ENCODE data around the gene SSBP2.

SSBP2 gene

DNA sequence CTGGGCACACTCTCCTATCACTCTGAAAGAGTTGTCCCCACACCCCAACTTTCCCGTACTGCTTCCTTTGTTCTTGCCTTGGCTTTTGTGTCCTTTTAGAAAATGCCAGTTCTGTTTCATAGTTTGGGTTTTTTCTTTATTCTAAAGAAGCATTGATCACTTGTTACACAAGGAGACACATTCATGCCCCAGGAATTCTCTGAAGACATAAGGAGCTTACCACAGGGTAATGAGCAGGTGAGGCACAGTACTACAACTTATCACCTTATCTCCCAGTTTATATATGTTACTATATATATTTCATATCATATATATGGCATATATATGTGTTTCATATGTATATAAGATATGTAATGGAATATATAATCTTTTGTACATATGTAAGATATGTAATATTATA, 6.5 kb upstream of the SSBP2 start:
- DNase-seq (ENCODE audit: low read depth): no peak
- TF ChIP-seq, protein P1, sequence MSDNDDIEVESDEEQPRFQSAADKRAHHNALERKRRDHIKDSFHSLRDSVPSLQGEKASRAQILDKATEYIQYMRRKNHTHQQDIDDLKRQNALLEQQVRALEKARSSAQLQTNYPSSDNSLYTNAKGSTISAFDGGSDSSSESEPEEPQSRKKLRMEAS (IDR thresholded peaks at IDR 0.05; ENCODE audit: low read depth, low read length): no peak
- TF ChIP-seq POLR2A (IDR thresholded peaks at IDR 0.05; ENCODE audit: extremely low read depth, insufficient read length): no peak

DNA sequence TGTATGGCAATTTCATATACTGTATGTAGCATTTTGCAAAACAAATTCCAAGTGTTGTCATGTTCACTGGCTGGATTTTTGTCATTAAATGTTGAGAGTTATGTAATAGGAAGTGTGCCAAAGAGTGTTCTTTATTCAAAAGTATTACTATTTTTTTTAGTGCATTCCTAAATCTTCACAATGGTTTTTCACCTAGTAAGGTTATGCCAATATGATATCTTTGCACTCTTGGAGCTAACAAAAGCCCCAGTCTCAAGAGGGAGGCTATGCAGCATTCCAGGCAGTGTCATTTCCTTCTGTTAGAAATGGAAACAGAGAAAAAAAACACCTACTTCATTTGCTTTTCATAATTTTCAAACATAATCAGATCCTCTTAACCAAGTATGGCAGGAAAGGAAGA, 5.1 kb upstream of the SSBP2 start:
- TF ChIP-seq POLR2A (IDR thresholded peaks at IDR 0.05; ENCODE audit: extremely low read depth, insufficient read length) (no peak), MYC (IDR thresholded peaks at IDR 0.05; ENCODE audit: low read depth, low read length) (no peak)
- TF ChIP-seq, protein P2, sequence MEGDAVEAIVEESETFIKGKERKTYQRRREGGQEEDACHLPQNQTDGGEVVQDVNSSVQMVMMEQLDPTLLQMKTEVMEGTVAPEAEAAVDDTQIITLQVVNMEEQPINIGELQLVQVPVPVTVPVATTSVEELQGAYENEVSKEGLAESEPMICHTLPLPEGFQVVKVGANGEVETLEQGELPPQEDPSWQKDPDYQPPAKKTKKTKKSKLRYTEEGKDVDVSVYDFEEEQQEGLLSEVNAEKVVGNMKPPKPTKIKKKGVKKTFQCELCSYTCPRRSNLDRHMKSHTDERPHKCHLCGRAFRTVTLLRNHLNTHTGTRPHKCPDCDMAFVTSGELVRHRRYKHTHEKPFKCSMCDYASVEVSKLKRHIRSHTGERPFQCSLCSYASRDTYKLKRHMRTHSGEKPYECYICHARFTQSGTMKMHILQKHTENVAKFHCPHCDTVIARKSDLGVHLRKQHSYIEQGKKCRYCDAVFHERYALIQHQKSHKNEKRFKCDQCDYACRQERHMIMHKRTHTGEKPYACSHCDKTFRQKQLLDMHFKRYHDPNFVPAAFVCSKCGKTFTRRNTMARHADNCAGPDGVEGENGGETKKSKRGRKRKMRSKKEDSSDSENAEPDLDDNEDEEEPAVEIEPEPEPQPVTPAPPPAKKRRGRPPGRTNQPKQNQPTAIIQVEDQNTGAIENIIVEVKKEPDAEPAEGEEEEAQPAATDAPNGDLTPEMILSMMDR (IDR thresholded peaks at IDR 0.05; ENCODE audit: low read depth, low read length): no peak
- TF ChIP-seq, protein P1 (IDR thresholded peaks at IDR 0.05; ENCODE audit: low read depth, low read length): no peak
- DNase-seq (ENCODE audit: low read depth): no peak

More for the DNA sequence above, 6.5 kb upstream of the SSBP2 start:
- H3K4me3 ChIP-seq (ENCODE audit: low read depth, low read length): no peak overlapping the region

DNA sequence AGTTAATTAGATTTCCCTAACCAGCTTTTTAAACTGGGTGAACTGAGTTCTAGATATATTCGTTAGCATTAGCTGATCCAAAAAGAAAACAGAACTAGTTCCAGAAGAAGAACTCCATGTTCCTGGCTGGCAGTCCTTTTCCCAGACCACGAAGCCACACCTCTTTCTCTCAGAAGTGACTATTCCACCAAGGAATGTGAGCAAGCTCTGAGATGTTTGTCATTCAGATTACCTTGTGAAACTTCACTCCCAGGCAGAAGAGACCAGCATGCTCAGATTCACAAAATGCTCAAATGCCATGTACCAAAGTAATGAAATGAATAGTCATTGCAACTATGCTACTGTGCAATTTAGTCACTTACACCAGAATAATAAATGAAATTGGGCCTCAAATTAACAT, 4.4 kb upstream of the SSBP2 start:
- no peak overlapping the region for H3K4me3 ChIP-seq (ENCODE audit: low read depth, low read length)
- TF ChIP-seq MYC (IDR thresholded peaks at IDR 0.05; ENCODE audit: low read depth, low read length): no peak
- TF ChIP-seq, protein P1 (IDR thresholded peaks at IDR 0.05; ENCODE audit: low read depth, low read length): no peak
- TF ChIP-seq POLR2A (IDR thresholded peaks at IDR 0.05; ENCODE audit: extremely low read depth, insufficient read length): no peak
- TF ChIP-seq, protein P2 (IDR thresholded peaks at IDR 0.05; ENCODE audit: low read depth, low read length): no peak
- no peak for DNase-seq (ENCODE audit: low read depth)

More for the DNA sequence above, 5.1 kb upstream of the SSBP2 start:
- H3K4me3 ChIP-seq (ENCODE audit: low read depth, low read length): no peak overlapping the region

DNA sequence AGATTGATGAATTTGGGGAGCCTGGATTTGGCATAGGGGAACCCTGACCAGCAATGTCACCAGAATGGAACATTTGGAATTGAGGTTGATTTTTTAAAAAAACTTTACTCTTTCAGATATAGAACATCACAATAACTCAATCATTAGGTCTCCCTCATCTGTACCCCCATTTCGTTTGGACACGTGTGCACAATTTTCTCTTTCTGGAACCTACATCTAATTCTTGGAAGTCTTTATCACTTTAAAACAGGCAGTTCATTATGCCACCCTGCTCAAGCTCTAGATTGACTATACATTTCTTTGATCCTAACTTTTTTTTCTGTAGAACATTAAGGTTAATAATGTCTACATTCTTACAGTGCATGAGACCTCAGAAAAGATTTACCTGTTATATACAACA, 3.7 kb upstream of the SSBP2 start:
- DNase-seq (ENCODE audit: low read depth): no peak
- no peak for TF ChIP-seq MYC (IDR thresholded peaks at IDR 0.05; ENCODE audit: low read depth, low read length)
- TF ChIP-seq, protein P1 (IDR thresholded peaks at IDR 0.05; ENCODE audit: low read depth, low read length): no peak
- TF ChIP-seq, protein P2 (IDR thresholded peaks at IDR 0.05; ENCODE audit: low read depth, low read length): no peak
- no peak for TF ChIP-seq POLR2A (IDR thresholded peaks at IDR 0.05; ENCODE audit: extremely low read depth, insufficient read length)

DNA sequence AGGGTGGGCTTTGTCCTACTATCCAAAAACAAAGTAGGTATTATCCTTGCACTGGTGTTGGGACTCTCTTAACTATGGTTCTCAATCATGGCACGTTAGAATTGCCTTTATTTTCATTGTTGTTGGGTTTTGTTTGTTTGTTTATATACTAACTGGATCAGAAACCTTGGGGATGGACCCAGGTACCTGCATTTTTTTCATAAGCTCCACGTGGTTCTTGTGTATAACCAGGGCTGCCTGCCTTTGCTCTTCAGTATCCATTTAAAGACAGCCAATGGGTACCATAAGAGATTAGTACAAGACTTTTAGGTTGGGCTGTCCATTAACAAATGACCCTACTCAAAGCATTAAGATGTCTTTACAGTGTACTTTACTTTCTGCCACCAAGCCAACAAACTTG, 2.5 kb upstream of the SSBP2 start:
- H3K4me3 ChIP-seq (ENCODE audit: low read depth, low read length): no peak overlapping the region
- TF ChIP-seq, protein P2 (IDR thresholded peaks at IDR 0.05; ENCODE audit: low read depth, low read length): no peak
- TF ChIP-seq POLR2A (IDR thresholded peaks at IDR 0.05; ENCODE audit: extremely low read depth, insufficient read length): no peak
- TF ChIP-seq MYC (IDR thresholded peaks at IDR 0.05; ENCODE audit: low read depth, low read length): no peak
- TF ChIP-seq, protein P1 (IDR thresholded peaks at IDR 0.05; ENCODE audit: low read depth, low read length): no peak
- DNase-seq (ENCODE audit: low read depth): no peak

More for the DNA sequence above, 3.7 kb upstream of the SSBP2 start:
- H3K4me3 ChIP-seq (ENCODE audit: low read depth, low read length): no peak overlapping the region

DNA sequence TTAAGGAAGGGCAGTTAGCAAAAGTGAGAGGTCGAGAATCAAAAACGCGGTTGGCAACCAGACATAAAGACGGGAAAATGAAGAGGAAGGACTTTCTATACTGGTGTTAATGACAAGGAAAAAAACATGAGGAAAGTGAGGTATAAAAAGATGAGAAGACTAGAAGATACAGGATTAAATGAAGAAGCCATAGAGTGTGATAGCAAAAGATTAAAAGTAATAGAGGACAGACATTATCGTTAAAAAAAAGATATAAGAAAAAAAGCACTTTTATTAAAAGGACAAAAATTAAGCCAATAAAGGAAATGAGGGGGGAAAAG, 1.7 kb upstream of the SSBP2 start:
- no peak for TF ChIP-seq POLR2A (IDR thresholded peaks at IDR 0.05; ENCODE audit: extremely low read depth, insufficient read length)
- H3K4me3 ChIP-seq (ENCODE audit: low read depth, low read length): no peak overlapping the region
- no peak for DNase-seq (ENCODE audit: low read depth)
